GM19438 (cell line): ENCODE measurements around the gene MOSPD3.
A peak's percentile ranks its signal among the peaks of the same experiment; 100 is the strongest.

Source experiments
- ATAC-seq: cut with Tn5 transposase; IDR thresholded peaks from one replicate; pipeline ENCODE4 v1.9.1; 2021; ENCODE audit warnings: low read depth; ENCODE audit not compliant: unreplicated experiment

Gene MOSPD3

DNA sequence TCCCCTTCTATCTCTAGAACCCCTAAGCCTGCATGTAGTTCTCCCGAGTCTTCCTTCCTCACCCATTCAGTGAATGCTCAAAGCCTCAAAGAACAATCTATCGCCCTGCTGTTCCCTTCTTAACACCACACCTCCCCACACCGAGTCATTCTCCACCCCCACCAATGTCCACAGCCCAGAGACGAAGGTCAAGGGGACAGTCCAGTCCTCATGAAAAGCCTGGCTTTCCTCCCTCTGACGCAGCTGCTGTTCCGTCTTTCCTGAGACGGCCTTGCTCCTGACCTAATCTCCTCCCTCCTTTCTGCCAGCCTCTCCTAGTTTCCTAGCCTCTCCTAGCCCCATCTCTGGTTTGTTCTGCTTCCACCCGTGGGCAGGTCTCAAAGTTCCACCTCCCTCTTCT lies 9.2 kb downstream of the MOSPD3 start:
- no peak for ATAC-seq

DNA sequence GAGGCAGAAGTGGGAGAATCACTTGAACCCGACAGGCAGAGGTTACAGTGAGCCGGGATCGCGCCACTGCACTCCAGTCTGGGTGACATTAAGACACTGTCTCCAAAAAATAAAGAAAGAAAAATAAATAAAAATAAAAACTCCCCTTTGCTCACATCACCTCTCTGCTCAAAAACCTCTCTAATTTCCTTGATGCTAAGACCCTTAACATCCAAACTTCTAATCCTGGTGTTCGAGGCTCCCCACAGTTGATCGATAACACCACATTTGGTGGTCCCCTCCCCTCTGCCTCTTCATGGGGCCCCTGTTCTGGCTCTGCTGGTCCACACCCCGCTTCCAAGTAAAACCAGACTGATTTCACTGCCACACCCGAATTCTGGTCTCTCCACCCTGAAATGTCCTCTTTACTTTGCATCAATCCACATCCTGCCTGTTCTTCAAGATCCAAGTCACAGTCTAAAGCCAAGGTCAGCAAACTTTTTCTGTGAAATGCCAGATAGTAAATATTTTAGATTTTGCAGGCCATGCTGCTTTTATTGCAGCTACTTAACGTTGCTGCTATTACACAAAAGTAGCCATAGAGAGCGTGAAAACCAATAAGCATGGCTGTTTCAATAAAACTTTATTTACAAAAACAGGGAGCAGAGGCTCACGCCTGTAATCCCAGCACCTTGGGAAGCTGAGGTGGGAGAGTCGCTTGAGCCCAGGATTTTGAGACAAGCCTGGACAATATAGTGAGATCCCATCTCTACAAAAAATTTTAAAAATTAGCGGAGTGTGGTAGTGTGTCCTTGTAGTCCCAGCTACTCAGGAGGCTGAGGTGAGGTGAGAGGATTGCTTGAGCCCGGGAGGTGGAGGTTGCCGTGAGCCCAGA lies 11.8 kb downstream of the MOSPD3 start:
- ATAC-seq: no peak

DNA sequence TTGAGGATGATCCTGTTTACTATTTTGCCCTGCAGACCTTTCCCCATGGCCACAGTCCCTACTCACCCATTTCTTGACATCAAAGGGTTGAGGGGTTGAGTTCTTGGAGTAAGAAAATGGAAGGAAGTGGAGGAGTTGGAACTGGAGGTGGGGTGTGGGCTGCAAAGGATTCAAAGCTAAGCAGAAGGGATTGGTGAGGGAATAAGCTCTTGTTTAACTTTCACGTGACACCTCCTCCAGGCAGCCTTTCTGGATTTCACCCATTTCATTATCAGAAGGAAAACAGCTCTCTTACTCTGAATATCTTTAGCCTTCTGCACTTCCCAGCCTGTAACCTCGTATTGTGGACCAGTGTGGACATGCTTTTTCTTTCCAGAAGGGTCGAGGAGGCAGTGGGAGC lies 13.7 kb downstream of the MOSPD3 start:
- ATAC-seq: no peak

DNA sequence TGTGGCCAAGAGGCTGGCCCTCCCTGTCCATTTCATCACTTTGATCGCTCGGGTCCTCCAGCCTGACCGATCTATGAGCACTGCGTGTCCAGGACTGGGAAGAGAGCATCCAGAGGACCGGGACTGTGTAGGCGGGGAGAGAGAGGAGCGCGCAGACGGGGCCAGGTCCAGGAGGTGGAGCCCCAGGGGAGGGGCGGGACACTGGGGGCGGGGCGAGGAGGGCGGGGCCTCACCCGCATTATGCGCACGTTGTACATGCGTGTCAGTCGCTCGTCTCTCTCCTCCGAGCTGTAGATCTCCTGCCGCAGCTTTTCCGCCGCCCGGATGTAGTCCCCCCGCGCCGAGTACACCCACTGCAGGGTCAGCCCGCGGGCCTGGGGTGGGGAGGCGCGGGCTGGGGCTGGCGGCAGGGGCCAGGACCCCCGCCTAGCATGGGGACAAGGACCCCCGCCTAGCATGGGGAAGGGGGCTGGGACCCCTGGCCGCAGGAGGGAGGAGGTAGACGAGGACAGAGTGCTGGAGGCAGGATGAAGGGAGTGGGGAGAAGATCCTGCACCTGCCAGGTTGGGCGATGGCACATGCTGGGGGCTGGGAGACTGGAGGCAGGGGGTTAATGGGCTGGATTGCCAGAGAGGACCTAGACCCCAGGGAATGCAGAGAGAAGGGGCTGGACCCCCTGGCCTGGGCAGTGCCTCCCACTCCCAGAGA lies 14.3 kb downstream of the MOSPD3 start:
- peak; percentile 94 for ATAC-seq

DNA sequence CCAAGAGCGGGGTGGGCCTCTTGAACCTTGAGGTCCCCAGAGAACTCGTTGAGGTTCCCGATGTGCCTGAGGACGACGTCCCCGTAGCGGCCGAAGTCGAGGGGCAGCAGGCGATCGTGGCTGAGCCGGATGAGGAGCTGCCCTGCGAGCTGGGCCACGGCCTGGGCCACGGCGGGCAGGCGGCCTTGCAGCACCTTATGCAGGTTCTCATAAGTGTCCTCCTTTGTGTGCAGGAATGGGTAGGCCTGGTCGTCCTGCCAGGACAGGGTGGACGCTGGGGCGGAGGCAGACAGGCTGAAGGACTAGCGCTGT lies 14.9 kb downstream of the MOSPD3 start:
- no peak for ATAC-seq

DNA sequence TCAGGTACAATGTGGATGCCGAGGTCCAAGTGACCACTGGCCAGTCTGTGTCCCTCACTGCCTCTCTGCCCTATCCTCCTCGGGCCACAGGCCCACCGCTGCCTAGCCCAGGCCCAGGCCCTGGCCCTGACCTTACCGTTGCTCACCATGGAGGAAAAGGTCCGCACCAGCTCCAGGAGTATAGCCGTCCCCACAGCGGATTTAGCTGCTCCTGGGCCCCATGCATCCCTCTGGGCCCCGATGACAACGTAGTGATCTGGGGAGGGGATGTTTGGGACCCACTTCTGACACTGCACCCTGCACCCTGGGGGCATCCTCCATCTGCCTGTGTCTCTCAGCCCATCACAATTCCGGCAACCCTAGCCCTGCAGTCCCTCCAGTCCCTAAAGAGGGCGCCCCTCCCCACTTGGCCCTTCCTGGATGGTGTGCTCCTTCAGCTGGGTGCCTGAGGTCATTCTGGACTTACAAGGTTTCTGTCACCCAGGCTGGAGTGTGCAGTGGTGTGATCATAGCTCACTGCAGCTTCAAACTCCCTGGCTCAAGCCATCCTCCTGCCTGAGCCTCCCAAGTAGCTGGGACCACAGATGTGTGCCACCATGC lies 16.9 kb downstream of the MOSPD3 start:
- no peak for ATAC-seq

DNA sequence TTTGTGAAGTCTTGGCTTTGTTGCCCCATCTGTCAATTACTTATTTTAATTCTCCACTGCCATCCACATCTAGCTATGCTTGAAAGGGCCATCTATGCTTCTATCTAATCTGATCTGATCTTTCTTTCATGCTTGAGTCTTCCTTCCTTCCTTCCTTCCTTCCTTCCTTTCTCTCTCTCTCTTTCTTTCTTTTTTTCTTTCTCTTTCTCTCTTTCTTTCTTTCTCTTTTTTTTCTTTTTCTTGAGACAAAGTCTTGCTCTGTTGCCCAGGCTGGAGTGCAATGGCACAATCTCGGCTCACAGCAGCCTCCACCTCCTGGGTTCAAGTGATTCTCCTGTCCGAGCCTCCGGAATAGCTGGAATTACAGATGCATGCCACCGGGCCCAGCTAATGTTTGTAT lies 17.7 kb downstream of the MOSPD3 start:
- ATAC-seq: no peak

DNA sequence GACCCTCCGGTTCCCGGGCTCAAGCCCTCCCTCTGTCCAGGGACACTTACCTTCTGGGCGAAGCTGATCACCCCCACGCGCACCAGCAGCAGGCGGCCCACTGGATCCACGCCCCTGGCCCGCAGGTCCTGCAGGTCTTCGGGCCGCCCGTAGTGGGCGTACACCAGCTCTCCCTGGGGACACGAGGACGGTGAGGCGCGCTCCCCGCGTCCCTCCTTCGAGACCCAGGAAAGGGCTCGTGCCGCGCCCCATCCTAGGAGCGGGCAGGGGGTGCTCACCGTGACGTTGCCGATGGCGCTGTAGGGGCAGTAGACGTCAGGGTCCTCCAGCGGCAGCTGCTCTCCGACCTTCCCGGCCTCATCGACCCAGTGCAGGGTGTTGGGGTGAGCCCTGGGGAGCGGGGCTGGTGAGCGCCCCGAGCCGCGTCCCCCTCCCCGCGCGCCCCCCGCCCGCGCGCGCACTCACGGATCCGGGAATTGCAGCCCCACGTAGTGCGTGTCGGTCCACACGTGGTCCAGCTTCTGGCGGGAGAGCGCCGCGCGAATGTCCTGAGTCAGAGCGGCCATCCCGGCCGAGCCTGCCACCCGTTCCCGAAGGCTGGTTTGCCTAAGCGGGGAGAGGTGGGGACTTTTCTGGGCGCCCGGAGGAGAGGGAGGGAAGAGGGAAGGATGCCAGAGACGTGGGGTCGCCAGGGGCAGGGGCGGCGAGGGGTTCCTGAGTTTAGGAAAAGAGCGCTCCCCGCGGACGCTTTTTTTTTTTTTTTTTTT lies 20.8 kb downstream of the MOSPD3 start:
- peak; percentile 57 for ATAC-seq

DNA sequence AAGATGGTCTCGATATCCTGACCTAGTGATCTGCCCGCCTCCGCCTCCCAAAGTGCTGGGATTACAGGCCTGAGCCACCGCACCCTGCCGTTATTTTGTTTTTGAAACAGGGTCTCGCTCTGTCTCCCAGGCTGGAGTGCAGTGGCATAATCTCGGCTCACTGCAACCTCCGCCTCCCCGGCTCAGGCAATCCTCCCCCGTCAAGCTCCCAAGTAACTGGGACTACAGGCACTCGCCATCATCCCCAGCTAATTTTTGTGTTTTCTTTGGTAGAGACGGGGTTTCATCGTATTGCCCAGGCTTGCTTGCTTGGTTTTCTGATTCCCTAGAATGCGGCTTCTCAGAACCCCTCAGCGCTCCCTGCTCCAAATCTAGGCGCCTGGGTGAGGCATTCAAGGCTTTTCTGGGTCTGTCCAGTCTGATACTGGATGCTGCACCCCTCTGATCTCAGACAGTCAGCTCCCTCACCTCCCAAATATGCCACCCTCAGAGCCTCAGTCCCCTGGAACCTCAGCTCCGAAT lies 27.7 kb downstream of the MOSPD3 start:
- no peak for ATAC-seq

DNA sequence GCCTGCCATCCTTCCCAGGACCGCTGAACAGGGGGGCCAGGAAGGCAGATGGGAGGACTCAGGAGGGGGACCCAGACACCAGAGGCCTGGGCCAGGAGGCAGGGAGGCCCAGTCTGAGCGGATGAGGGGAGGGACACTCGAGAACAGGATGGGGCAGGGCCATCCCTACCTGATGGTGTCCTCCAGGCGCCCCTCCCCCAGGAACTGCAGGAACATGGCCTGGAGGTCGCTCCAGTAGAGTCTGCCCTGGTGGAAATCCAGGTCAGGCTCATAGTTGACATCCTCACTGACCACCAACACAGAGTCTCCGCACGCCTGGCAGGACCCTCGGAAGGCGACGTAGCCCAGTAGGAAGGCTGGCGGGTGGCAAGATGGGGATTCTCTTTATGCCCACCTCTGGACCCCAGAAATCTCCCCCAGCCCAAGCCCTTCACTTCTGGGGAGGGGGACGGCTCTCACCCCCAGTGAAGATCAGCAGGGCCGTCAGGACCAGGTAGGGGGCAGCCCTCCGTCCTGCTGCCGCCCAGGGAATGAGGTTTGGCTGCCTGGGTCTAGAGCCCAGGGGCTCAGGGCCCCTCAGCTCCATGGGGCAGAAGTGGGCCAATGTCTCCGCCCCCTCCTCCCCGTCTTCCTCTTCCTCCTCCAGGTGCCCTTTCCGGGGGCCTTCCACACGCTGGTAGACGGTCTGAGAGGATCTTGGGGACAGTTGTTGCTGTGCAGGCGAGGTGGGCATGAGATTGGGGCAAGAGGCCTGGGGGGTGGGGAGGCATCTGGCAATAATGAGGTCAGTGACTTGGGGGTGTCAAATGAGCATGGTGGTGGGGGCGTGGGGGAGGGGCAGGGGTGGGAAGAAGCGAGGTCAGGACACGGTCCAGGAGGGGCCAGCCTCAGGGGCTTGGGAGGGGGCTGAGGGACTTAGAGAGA lies 28.4 kb downstream of the MOSPD3 start:
- ATAC-seq: no peak

DNA sequence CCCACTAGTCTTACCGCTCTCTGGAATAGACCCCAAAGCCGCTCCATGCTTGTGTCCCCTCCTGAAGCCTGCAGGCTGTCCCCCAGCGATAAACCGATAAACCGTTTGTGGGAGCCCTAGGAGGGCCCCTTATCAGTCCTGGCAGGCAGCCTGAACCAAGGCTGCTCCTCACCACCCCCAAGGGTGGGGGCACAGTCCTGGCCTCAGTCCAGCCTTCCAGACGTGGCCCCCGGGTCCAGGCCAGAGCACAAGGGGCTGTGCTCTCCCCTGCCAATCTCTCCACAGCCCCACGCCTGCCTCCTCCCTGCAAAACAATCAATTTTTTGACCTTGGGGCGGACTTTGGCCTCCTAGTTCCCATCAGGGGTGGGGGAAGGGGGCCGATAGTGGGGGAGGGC lies 29.1 kb downstream of the MOSPD3 start, which contains the start of gene TFR2:
TSS of gene TFR2 (minus strand) at position 90 of the 397 bp plus-strand sequence. CDS start at position 47, 43 bp downstream.
- no peak for ATAC-seq

DNA sequence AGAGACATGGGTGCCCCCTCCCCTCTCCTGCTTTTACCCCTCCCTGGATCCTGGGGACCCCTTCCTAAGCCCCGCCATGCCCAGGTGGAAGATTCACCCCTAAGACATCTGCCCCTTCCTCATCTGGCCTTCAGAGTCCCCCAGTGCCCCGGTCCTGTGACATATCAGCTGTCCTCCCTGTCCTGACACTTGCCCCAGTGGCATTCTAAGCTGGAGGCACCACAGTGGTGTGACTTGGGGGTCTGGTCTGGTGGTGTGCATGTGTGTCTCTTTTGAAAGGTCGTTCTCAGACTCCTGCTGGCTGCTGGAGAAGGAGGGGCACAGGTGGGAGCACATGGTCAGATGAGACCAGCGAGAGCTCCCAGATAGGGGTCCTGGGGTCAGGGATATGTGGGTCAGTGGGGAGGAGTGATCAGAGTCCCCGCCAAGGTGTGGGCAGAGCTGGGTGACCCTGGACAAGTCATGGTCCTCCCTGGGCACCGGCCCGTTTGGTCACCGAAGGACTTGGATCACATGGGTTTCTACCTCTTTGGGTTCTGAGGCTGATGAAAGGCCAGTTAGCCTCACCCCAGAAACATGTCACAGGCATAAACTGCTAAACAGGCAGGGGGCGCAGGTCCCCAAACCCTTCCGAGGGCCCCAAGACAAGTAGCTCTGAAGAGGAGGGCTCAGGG lies 29.7 kb downstream of the MOSPD3 start:
- ATAC-seq: no peak

DNA sequence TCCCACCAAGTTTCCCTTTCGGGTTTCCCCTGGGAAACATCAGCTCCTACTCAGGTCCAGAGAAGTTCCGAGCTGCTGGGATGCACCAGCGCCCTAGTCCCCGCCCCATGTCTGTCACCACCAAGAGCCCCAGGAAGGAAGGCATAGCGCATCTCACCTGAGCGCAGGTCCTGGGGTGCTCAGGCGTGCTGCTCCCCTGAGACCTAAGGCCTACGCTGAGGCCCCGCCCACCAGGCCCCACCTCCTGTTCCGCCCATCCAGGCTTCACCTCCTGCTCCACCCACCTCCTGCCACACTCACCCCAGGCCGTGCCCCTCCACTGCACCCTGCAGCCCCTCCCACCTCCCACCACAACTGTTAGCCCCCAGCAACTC lies 30.2 kb downstream of the MOSPD3 start:
- ATAC-seq: no peak

DNA sequence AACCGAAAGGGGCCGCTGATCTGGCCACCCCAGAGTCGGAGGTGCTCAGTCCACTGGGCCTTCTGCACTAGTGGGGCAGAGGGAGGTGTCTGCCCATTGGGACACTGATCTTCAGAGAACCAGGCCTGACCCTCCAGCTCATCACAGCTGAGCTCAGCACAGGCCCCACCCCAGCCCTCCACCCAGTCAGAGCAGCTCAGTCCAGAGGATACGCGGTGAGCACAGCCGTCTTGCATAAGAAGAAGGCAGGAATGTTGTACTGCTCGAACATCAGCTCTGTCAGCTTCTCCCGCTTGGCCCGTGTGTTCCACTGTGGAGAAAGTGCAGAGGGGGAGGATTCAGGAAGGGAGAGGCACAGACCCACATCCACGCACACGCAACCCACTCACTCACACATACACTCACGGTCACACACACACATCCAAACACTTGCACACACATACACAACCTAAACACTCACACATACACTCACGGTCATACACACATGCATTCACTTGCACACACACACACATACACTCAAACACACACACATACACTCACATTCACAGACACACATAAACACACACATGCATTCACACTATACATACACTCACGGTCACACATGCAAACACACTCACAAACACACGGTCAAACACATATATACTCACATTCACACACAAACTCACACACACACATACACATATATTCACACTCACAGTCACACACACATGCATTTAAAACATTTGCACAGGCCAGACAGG lies 37.7 kb downstream of the MOSPD3 start:
- no peak for ATAC-seq

DNA sequence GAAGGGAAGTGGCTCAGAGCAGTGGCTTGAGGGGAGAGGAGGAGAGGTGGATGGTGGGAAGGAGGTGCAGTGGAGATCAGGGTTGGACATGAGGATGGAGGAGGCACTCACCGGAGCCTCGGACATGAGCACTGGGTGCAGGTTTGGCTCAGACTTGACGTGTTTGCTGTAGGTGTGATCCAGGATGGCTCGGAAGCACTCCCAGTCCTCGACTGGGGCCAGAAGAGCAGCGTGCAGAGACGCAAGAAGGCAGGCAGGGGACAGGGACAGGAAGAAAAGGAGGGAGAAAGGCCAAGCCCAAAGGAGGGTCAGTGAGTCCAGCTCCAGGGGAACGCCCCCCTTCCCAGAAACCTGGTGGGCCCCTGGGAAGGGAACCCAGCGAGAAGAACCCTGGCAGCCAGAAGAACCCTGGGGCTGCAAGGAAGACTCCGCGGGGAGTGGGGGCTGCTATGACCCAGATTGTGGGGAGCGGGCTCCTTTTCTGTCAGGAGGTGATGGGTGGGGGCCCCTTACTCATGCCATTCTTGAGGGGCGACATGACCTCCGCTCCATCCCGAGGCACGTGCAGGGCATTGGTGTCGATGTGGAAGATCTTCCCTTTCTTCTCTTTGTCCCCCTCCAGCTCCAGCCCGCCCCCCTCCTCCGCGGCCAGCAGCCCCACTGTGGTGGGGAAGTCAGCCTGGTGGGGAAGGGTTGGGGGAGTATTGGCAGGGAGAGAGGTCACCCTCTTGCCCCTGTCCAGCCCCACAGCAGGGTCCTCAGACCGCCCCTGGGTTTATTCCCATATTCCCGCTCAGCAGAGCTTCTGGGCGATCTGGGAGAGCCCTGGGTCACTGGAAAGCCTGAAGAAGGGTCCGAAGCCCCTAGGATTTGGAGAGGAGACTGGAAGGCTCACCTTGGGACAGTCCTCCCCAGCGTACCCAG lies 42.8 kb downstream of the MOSPD3 start:
- ATAC-seq: no peak

DNA sequence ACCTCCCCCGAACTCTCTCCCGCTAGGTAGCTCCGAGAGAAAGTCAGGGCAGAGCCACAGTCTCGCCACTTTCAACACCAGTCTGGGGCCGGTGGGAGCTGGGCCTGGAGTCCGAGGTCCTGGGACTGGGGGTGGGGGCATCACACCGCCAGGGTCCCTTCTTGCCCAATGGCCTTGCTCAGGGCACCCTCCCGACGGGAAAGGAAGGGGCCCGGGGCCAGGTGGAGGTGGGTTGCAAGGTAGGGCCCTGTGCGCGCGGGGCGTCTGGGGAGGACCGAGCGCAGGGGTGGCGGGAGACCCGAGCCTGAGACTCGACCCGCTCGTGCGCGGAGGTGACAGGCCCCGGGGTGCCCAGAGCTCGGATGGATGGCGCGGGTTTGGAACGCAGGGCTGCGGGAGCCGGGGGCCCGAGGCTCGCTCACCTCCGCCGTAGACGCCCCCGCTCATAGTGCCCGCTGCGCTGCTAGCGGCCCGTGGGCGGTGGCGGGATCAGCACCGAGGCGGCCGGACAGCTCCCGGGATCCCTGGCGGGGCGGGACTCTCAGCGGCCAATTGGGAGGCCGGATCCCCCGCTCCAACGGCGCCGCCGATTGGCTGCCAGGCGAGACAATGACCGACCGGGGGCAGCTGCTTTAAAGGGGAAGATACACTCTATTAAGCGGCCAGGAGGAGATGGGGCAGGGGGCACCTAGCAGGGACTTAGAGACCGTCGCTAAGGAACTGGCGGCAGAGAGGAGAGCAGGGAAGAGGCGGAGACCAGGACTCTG lies 43.8 kb downstream of the MOSPD3 start, which contains the start of gene ACTL6B:
TSS of gene ACTL6B (minus strand) at position 541 of the 767 bp plus-strand sequence. CDS start at position 447, 94 bp downstream.
- ATAC-seq: no peak
